ENCODE measurements around the gene CSF1.

Gene CSF1

DNA sequence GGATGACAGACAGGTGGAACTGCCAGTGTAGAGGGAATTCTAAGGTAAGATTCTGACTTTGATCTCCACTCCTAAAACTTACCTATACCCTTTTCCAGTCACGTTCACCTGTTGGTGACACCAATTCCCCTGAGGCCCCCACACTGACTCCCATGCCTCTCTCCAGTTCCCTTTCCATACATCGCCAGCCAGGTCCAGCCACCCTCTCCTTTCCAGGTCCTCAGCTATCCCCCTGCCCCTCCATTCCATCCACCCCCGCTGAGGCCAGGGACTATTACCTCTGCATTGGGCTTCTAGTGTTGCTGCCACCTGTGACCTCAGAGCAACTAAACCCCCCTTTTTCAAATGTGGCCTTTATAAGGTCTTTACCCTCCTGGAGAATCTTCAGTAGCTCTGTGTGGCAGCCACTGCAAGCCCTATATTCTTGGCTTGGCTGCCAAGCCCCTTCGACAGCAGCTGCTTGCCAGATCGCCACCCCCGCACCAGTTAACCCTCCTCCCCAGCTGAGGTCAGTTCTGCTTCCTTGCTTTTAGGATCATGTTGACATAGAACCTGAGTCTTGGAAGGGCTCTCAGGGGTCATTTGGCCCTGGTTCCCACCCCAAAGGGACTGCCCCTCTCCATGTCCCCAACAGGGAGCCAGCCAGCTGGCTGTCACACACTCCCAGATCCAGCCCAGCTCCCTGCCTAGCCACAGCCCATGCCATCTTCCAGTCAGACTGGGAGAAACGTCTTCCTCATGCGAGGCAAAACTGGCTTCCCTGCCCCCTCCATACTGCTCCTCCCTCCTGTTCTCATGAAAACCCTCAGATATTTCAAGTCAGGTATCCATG is 14.7 kb downstream of the CSF1 start:
- TF ChIP-seq, protein P1, sequence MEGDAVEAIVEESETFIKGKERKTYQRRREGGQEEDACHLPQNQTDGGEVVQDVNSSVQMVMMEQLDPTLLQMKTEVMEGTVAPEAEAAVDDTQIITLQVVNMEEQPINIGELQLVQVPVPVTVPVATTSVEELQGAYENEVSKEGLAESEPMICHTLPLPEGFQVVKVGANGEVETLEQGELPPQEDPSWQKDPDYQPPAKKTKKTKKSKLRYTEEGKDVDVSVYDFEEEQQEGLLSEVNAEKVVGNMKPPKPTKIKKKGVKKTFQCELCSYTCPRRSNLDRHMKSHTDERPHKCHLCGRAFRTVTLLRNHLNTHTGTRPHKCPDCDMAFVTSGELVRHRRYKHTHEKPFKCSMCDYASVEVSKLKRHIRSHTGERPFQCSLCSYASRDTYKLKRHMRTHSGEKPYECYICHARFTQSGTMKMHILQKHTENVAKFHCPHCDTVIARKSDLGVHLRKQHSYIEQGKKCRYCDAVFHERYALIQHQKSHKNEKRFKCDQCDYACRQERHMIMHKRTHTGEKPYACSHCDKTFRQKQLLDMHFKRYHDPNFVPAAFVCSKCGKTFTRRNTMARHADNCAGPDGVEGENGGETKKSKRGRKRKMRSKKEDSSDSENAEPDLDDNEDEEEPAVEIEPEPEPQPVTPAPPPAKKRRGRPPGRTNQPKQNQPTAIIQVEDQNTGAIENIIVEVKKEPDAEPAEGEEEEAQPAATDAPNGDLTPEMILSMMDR (IDR thresholded peaks at IDR 0.05; ENCODE audit: extremely low read depth, missing control alignments), result no peak
- DNase-seq (ENCODE audit: low spot score), result no peak

- TF ChIP-seq, protein P1 (IDR thresholded peaks at IDR 0.05; ENCODE audit: extremely low read depth, missing control alignments), result no peak
- no peak for DNase-seq (ENCODE audit: low spot score)
These were observed 16.1 kb downstream of the CSF1 start for GRCh38 chr1:109926662-109927300.

- TF ChIP-seq, protein P1 (IDR thresholded peaks at IDR 0.05; ENCODE audit: extremely low read depth, missing control alignments), result no peak
These were observed 16.7 kb downstream of the CSF1 start for GRCh38 chr1:109927356-109927755.

GRCh38 chr1:109927911-109928321 is 17.3 kb downstream of the CSF1 start:
- TF ChIP-seq, protein P1 (IDR thresholded peaks at IDR 0.05; ENCODE audit: extremely low read depth, missing control alignments), result no peak
- DNase-seq (ENCODE audit: low spot score), result no peak

More at GRCh38 chr1:109927356-109927755, 16.7 kb downstream of the CSF1 start:
- DNase-seq (ENCODE audit: low spot score), result no peak

DNA sequence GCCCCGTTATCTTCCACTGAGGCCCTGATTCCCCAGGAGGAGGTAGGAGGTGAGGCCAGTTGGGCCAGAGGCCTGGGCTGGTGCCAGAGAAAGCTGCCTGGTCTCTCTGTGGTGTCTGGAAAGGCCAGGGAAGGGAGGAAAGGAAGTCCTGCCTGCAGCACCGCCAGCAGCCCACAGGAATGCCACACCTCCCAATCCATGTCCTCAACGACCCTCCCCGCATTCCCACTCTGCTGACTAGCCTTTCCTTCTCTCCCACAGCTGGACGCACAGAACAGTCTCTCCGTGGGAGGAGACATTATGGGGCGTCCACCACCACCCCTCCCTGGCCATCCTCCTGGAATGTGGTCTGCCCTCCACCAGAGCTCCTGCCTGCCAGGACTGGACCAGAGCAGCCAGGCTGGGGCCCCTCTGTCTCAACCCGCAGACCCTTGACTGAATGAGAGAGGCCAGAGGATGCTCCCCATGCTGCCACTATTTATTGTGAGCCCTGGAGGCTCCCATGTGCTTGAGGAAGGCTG is 18.0 kb downstream of the CSF1 start:
- no peak for DNase-seq (ENCODE audit: low spot score)
- TF ChIP-seq, protein P1 (IDR thresholded peaks at IDR 0.05; ENCODE audit: extremely low read depth, missing control alignments), result no peak

DNA sequence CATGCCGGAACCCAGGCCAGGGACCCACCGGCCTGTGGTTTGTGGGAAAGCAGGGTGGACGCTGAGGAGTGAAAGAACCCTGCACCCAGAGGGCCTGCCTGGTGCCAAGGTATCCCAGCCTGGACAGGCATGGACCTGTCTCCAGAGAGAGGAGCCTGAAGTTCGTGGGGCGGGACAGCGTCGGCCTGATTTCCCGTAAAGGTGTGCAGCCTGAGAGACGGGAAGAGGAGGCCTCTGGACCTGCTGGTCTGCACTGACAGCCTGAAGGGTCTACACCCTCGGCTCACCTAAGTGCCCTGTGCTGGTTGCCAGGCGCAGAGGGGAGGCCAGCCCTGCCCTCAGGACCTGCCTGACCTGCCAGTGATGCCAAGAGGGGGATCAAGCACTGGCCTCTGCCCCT is 18.5 kb downstream of the CSF1 start:
- TF ChIP-seq, protein P1 (IDR thresholded peaks at IDR 0.05; ENCODE audit: extremely low read depth, missing control alignments), result no peak
- DNase-seq (ENCODE audit: low spot score), result no peak
